MM.1S (cell line): ENCODE measurements around the gene ZC2HC1C.

Source experiments
- CTCF ChIP-seq: fragments of 300-600 bp; sonication (generic); IDR thresholded peaks from 2 replicates; pipeline ENCODE4 v1.5.1; 2016; ENCODE audit warnings: antibody characterized with exemption, low read length, mixed read lengths
- EZH2 ChIP-seq: fragments of 300-600 bp; sonication (generic); optimal IDR thresholded peaks from 2 replicates; pipeline ENCODE3; 2017; ENCODE audit warnings: low read depth, mild to moderate bottlenecking, antibody characterized with exemption, low read length, mixed read lengths

- TF ChIP-seq CTCF (no peak), EZH2 (no peak)
Observed at GRCh38 chr14:75023108-75023507, 46.3 kb upstream of the ZC2HC1C start.
